ENCODE measurements around the gene SOS2. TPM values are rescaled to one million over a fixed set of nuclear protein-coding genes. Genes with fewer than 3 reads are reported as not detected.

SOS2 gene
- total RNA-seq, 4 donors from 2014 or later = 43.4 to 69.9 (median 57.9) TPM

GRCh38 chr14:50156111-50156510 lies 75.3 kb downstream of the SOS2 start:
- H3K9me3 ChIP-seq = no peaks in the 10 kb centered on the region
- no peak for DNase-seq
- no peaks in the 10 kb centered on the region for H3K4me1 ChIP-seq
- H3K27ac ChIP-seq = no peak overlapping the region
- 95 to 97% methylated on average over 4 of the region's 4 CpGs for WGBS, 2 donors
- H3K36me3 ChIP-seq = peaks cover 6 to 11% of the 10 kb centered on the region in 2 donors
- no peak for TF ChIP-seq POLR2A (IDR thresholded peaks at IDR 0.05)
- TF ChIP-seq CTCF (IDR thresholded peaks at IDR 0.05) = no peak
- H3K4me3 ChIP-seq (replicated peaks in 1 of 3) = no peak overlapping the region
- intact Hi-C loops (cut with DNase I) = no loop called here
- H3K27me3 ChIP-seq = no peaks in the 10 kb centered on the region

DNA sequence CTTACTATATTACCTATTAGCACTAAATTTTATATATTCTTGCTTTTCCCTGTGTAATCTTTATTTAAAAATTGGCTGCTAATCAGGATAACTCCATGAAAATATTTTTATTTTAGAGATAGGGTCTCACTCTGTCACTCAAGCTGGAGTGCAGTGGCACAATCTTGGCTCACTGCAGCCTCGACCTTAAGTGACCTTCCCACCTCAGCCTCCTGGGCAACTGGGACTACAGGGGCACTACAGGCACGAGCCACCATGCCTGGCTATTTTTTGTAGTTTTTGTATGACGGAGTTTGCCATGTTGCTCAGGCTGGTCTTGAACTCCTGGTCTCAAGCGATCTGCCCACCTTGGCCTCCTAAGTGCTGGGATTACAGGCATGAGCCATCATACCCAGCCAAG lies 82.6 kb downstream of the SOS2 start:
- TF ChIP-seq CTCF (IDR thresholded peaks at IDR 0.05) = no peak
- H3K36me3 ChIP-seq = peaks cover 0 to 16% of the 10 kb centered on the region in 2 donors

GRCh38 chr14:50139192-50139591 lies 92.2 kb downstream of the SOS2 start:
- DNase-seq = no peak
- Histone ChIP-seq H3K27ac (no peak overlapping the region), H3K9me3 (no peaks in the 10 kb centered on the region), H3K27me3 (no peaks in the 10 kb centered on the region), H3K36me3 (peaks cover 0 to 6% of the 10 kb centered on the region in 2 donors), H3K4me1 (no peaks in the 10 kb centered on the region), H3K4me3 (replicated peaks in 1 of 3) (no peak overlapping the region)
- 95 to 97% methylated on average over 3 of the region's 3 CpGs for WGBS, 2 donors
- intact Hi-C loops (cut with DNase I) = no loop called here
- no peak for TF ChIP-seq POLR2A (IDR thresholded peaks at IDR 0.05)
- TF ChIP-seq CTCF (IDR thresholded peaks at IDR 0.05) = no peak

More for the DNA sequence above, 82.6 kb downstream of the SOS2 start:
- DNase-seq = no peak
- 88 to 94% methylated on average over 4 of the region's 4 CpGs for WGBS, 2 donors
- Histone ChIP-seq H3K27ac (no peak overlapping the region), H3K9me3 (no peaks in the 10 kb centered on the region), H3K4me1 (no peaks in the 10 kb centered on the region), H3K4me3 (replicated peaks in 1 of 3) (no peak overlapping the region), H3K27me3 (no peaks in the 10 kb centered on the region)
- intact Hi-C loops (cut with DNase I) = no loop called here

GRCh38 chr14:50127802-50128201 lies 103.6 kb downstream of the SOS2 start:
- Histone ChIP-seq H3K9me3 (no peaks in the 10 kb centered on the region), H3K4me3 (replicated peaks in 1 of 3) (no peak overlapping the region), H3K36me3 (peaks cover 6 to 18% of the 10 kb centered on the region in 2 donors), H3K4me1 (no peaks in the 10 kb centered on the region), H3K27ac (no peak overlapping the region), H3K27me3 (no peaks in the 10 kb centered on the region)
- 93 to 95% methylated on average over 2 of the region's 2 CpGs for WGBS, 2 donors
- no peak for DNase-seq
- no peak for TF ChIP-seq POLR2A (IDR thresholded peaks at IDR 0.05)
- no peak for TF ChIP-seq CTCF (IDR thresholded peaks at IDR 0.05)
- intact Hi-C loops (cut with DNase I) = loop anchor here (10.0 kb wide), 1 partner anchor 407 kb away; the partner anchor contains the start of gene MAP4K5

DNA sequence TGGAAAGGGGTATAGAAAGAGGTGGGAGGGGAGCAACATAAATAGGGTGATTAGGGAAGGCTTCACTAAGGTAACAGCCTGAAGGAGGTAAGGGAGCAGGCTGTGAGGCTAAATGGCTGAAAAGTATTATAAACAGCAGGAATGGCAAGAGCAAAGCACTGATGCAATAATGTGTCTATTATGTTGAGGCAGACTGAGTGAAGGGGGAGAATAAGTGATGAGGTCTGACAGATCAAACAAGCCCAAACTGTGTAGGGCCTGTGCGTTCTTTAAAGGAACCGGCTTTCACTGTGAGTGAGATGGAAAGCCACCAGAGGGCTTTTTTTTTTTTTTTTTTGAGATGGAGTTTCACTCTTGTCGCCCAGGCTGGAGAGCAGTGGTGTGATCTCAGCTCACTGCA lies 108.3 kb downstream of the SOS2 start:
- H3K4me1 ChIP-seq = peaks cover 6% of the 10 kb centered on the region in 2 donors
- H3K4me3 ChIP-seq (replicated peaks in 1 of 3) = no peak overlapping the region
- 93 to 97% methylated on average over 3 of the region's 3 CpGs for WGBS, 2 donors
- H3K27ac ChIP-seq = peak overlapping the region; percentile 30 to 69 (median 54)
- intact Hi-C loops (cut with DNase I) = loop anchor here (10.0 kb wide), 1 partner anchor 412 kb away; the partner anchor contains the start of gene MAP4K5
- TF ChIP-seq CTCF (IDR thresholded peaks at IDR 0.05) (no peak), POLR2A (IDR thresholded peaks at IDR 0.05) (no peak)
- H3K27me3 ChIP-seq = no peaks in the 10 kb centered on the region
- no peak for DNase-seq
- peaks cover 4% of the 10 kb centered on the region in 2 donors for H3K36me3 ChIP-seq
- no peaks in the 10 kb centered on the region for H3K9me3 ChIP-seq
